Measurements from ENCODE around the gene PSMD10.

The PSMD10 gene

DNA sequence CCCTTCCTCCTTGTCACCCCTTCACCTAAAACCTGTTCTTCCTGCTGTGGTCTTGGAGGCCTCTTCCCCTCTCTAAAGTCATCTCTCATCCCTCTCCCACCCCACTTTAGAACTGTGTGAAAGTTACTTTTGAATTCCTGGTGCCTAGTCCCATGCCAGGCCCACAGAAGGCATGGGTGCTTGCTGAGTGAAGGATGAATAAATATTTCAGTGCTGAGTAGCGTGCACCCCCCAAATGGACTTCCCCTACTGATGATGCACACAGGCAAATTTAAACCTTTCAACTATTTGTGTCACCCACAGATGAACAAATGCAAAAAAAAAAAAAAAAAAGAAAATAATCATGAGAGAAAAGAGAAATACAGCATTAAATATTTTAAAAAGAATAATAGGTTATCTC lies 19.8 kb downstream of the PSMD10 start:
- no peak for DNase-seq

DNA sequence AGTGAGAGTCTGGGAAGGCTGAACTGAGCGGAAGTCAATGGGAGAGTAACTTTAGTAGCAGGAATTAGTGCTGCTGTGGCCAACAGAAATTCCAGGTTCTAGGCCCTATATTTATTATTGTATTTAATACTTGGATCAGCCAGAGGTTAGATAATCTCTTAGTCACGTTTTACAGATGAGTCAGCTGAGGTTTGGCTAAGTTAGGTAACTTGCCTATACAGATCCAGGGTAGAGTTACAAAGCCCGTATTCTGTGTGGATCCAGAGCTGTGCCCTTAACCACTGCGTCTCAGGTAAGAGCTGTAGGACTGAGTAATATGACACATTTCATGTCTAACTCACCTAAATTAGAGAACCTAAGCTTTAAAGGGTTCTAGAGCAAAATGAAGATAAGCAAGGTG lies 20.5 kb downstream of the PSMD10 start:
- no peak for DNase-seq

GRCh38 chrX:108068121-108068520 lies 23.2 kb downstream of the PSMD10 start:
- DNase-seq, result no peak

DNA sequence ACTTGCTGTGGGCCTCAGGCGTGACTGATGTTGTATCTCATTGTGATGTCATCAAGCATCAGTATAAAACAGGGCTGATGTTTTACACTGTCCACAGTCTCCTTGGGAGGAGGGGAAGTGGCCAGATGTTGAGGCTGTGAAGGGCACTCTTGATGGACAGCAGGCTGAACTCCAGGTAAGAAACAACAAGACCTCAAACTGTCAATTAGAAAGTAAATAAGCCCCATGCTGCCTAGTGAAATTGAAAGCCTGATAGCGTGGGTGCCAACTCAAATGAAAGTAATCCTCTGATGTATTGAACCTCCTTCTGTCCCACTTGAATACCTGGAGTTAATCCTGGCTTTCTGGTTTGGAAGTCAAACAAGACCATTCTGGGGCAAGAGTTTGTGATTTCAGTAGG lies 26.7 kb downstream of the PSMD10 start:
- DNase-seq, result no peak

- DNase-seq, result no peak
Observed at GRCh38 chrX:108064001-108064400, 27.3 kb downstream of the PSMD10 start.

DNA sequence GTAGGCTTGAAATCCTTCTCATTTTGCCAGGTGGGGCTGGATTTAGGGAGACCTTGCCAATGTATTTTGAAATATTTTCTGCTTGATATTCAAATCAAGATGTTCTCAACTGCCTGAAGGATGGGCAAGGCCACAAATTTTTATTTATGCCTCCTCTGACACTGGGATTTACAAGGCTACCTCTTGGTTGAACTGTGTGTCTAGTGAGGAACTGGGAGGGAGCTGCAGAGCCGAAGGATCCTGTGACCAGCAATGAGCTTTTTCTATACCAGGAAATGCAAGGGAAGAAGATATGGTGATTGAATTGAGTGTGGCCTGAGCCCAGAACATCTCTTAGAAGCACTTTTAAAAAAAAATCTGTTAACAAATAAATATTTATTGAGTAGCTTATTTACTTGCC lies 31.5 kb downstream of the PSMD10 start:
- no peak for DNase-seq

GRCh38 chrX:108055546-108055945 lies 35.8 kb downstream of the PSMD10 start:
- no peak for DNase-seq

GRCh38 chrX:108053218-108053617 lies 38.1 kb downstream of the PSMD10 start:
- DNase-seq, result no peak

DNA sequence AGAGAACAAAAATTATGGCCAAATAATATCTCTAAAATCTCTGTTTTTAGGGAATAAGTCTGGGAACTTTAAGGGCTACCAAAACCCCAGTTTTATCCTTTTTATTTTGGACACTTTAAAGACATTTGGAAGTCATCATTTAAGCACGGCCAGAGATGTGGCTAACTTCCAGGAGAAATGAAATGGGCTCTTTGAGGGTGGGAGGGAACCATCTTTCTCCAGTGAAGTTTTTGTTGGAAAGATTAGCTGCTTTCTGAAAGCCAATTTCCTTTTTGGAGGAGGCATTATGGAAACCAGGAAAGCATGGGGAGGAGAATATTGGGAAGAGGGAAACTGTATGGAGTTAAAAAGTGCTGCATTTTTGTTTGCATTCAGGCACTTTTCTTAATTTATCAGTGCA lies 41.7 kb downstream of the PSMD10 start:
- no peak for DNase-seq

GRCh38 chrX:108044554-108045256 lies 46.6 kb downstream of the PSMD10 start, which contains the start of gene VSIG1:
TSS of gene VSIG1 (plus strand) at chrX:108045065. CDS start at chrX:108045131, 66 bp downstream.
- DNase-seq, result no peak

DNA sequence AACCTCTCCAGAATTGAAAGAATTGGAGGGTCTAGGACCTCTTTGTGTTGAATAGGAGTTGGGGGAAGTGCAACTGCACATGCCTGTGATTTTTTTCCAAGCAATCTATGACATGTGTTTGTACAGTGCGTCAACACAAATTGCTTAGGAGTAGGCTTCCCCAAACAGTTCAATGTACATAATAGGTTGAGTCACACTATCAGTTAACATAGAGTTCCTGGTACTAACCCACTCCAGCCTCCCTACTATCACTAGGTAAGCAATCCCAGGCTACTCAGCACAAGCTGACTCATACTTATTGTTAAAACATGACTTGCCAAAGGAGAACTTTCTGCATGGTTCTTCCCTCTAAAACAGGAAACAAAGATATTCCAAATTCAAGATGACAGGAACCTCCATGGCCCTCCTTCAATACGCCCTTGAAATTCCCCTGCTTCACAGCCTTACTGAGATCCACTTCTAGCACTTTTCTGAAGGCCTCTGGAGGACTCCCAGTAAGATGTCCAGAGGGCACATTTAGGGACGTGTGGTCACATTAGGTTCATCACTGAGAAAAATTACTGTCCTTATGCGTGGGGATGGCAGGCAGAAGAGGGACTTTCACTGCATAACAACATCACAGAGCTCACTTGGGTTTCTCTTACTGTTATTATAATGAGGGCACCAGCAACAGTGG lies 54.9 kb downstream of the PSMD10 start:
- DNase-seq, result no peak

- no peak for DNase-seq
Observed at GRCh38 chrX:108034725-108035124, 56.6 kb downstream of the PSMD10 start.
